OCI-M2 (cell line): Measurements from ENCODE around the gene UBL7.
"Not testable (repeated sequence)": the region's sequence is repeated elsewhere in the genome, so short reads cannot be mapped to it uniquely, and the experiment has no call there.

Experiments
- DNase-seq: peaks from one replicate; lab custom pipeline; 2025; ENCODE audit not compliant: unreplicated experiment; lab: John Stamatoyannopoulos, UW

The UBL7 gene

DNA sequence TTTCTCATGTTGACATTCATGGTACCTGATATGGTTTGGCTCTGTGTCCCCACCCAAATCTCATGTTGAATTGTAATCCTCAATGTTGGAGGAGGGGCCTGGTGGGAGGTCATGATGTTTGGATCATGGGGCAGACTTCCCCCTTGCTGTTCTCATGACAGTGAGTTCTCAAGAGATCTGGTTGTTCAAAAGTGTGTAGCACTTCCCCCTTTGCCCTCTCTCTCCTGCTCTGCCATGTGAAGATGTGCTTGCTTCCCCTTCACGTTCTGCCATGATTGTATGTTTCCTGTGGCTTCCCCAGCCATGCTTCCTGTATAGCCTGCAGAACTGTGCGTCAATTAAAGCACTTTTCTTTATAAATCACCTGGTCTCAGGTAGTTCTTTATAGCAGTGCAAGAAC, 3.3 kb upstream of the UBL7 start:
- DNase-seq, result no peak

DNA sequence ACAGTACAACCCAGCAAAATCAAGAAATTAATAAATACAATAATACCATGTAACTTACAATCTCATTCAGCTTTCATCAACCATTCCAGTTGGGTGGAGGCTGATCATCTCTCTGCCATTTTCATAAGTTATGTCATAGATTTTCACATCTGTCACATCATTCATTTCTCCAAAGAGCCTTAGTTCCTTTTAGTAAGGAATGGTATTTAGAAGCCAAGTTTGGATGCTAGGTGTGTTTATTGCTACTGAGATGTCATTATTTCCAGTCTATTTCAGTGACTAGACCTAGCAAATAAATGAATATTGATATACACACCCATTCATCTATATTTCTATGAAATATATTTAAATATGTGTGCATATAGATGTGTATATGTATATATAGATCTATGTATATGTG, 2.7 kb upstream of the UBL7 start:
- no peak for DNase-seq

DNA sequence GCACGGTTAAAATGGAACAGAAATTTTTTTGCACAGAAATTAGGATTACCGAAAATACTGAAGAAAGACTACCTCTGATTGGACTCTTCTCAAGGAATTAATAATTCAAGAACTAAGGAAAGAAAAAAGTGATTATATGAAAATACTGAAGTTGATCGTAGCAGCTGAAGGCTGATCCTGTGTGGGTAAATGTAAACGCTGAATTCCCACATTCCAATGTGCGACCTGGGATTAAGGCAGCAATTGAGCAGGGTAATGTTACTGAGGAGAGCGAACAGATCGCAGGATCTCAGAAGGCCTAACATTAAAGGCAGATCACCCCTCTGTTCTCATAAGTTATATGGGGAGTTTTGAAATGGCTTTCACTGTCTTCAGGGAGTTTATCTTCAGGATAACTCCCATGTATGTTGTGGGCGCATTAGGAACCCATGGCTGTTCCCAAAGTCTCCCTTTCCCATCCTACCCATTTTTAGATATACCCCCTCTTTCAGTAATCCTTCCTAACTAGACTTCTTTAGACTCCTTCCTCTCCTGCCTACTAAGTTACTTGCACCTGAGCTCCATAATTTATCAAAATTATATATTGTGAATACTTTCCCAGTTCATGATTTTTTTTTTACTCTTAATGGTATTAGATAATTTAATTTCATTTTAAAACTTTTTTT, 1.0 kb upstream of the UBL7 start:
- DNase-seq, result no peak

DNA sequence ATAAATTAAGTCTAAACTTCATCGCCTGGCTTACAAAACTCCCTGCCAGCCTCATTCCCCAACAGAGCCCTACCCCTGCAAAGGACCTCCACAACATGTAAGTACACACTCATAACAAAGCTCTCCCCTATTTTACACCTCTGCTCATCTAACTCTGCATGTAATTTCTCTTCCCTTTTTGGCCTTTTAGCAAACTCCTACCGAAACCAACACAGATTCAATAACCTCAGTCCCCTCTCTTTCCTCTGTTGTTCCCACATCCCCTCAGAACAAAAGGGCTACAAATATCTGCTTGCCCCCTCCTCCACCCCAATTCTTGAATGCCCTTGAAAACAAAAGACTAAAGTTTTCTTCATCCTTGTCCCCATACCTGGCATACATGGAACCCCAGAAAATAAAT, 662 bp downstream of the UBL7 start:
- DNase-seq, result no peak

DNA sequence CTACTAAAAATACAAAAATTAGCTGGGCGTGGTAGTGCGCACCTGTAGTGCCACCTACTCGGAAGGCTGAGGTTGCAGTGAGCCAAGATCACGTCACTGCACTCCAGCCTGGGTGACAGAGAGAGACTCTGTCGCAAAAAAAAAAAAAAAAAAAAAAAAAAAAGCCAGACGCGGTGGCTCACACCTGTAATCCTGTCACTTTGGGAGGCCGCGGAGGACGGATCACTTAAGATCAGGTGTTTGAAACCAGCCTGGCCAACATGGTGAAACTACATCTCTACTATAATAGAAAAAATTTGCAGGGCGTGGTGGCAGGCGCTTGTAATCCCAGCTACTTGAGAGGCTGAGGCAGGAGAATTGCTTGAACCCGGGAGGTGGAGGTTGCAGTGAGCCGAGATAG, 1.2 kb downstream of the UBL7 start:
- DNase-seq, result not testable (repeated sequence)

DNA sequence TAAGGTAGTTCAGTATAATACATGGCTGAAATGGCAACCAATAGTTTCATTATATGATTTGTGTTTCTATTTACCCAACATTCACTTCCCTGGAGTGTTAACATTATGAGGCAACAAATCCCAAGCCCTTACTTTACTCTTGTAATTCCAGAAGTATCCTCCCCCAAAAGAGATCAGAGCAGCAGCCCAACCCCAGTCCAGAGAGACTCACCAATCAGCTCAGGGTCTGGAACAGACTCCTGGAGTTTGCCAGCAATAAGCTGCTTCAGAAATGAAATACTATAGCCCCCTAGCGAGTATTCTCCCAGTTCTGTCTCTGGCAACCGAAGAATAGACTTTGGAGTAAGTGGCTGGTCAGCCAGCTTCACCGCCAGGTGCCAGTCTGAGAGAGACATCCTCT, 2.5 kb downstream of the UBL7 start:
- DNase-seq, result no peak

DNA sequence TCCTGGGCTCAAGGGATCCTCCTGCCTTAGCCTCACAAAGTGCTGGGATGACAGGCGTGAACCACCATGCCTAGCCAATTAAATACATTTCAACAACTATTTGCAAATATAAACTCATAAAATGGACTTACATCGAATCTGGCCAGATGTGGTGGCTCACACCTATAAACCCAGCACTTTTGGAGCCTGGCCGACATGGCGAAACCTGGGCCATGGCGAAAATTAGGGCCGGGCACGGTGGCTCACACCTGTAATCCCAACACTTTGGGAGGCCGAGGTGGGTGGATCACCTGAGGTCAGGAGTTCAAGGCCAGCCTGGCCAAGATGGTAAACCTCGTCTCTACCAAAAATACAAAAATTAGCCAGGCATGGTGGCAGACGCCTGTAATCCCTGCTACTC, 3.9 kb downstream of the UBL7 start:
- DNase-seq, result not testable (repeated sequence)

DNA sequence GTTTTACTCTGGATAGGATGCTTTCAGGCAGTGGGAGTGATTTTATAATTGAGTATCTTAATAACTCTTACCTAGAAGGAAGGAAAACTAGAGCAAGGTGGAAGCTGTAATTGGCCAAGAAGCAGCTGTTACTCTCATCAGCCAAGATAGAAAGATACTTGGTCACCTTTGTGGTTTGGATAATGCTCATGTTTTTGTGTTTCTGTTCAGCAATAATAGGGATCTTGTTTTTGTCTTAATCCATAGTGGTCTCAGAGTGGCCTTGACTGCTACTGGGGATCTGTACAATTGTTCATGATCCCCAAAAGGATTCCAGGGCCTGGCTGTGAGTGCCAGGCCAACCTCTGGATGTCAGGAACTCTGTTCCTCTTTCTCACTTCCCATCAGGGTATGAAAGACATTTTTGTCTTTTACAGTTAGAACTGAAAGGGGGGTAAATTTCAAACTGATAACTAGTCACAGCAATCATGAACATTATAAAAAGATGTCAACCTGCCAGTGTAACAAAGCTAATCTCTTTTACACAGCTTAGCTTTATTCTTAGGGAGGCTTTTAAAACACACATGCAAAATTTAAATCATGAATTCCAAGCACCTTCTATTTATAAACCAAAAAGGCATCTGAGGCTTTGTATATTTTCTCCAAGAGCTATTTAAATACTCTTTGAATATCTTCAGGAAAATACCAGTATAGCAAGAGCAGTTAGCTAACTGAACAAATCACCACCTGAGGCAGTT, 6.0 kb downstream of the UBL7 start:
- DNase-seq, result no peak

DNA sequence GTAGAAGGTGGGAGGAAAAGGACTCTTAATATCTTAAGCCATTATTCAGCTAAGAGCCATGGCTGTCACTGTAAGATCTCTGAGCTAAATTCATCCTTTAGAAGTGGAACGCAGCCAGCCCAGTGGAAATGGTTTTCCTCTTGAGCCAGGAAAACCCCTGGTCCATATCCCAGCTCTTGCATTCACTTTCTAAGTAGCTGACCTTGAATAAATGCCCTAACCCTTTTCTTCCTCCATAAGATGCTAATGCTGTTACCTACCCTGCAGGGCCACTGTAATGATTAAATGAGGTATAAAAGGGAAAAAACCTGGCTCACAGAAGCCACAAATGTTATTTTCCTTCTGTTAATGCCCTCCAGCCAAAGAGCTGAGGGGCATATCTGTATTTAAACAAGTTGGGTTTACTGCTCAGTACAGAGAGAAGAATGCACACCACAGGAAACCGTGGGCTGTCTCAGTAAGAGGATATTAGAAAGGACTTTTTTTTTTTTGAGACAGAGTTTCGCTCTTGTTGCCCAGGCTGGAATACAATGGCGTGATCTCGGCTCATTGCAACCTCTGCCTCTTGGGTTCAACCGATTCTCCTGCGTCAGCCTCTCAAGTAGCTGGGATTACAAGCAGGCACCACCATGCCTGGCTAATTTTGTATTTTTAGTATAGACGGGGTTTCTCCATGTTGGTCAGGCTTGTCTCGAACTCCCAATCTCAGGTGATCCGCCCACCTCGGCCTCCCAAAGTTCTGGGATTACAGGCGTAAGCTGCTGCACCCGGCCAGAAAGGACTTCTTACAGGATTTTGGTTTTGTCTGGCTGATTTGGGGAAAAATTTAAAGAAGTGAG, 6.8 kb downstream of the UBL7 start:
- DNase-seq, result no peak

DNA sequence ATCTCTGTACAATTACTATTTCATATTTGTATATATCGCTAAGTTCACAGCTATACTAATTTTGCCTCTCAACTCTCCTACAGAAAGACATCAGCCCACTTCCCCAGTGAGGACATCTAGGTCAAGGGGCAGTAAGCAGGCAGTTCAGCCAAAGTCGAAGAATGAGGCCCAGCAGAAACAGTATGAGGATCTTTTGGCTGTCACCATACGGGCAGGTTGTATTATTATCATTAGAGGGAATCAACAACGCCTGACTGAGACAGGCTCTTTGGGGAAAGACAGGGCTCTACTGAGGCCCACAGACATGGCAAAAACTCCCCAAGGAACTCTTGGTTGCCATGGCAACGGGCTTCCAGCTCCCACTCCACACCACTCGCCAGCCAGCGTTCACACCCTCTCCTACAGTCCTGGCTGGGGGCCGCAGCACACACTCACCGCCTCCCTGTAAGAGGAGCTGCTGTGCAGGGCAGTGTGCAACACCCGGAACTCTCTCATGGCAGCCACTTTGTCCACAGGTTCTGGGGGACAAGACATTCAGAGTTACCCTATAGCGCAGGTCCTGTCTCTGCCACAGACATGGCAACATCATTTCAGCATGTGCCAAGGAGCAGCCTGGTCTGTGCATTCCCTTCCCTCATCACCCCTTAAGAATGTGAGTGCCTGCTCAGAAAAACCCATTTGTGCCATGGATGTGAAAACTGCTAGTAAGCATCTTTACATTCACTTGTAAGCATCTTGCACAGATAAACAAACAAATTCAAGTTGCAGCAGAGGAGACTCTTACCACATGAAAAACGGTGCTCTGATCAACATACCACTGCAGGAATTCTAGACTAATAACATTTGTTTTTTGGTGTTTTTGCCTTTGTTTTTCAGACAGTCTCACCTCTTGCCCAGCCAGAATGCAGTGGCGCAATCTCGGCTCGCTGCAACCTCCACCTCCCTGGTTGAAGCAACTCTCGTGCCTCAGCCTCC, 8.8 kb downstream of the UBL7 start:
- no peak for DNase-seq

DNA sequence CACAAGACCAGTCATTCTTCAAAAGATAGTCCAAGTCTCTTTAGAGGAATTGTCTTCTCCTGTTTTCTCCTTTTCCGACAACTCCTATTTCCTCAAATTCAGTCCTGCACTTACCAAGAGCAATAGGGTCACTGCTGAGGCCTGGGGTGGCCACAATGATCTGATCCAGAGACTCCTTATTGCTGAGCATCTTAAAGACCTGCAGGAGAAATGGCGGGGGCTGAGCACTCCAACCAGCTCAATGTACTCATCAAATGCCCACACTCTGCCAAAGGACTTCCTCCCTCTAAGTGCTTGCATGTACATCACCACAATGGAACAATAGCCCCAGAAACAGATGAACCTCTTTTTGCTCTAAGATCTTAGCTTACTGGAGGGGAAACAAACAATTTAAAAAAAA, 9.6 kb downstream of the UBL7 start:
- no peak for DNase-seq

DNA sequence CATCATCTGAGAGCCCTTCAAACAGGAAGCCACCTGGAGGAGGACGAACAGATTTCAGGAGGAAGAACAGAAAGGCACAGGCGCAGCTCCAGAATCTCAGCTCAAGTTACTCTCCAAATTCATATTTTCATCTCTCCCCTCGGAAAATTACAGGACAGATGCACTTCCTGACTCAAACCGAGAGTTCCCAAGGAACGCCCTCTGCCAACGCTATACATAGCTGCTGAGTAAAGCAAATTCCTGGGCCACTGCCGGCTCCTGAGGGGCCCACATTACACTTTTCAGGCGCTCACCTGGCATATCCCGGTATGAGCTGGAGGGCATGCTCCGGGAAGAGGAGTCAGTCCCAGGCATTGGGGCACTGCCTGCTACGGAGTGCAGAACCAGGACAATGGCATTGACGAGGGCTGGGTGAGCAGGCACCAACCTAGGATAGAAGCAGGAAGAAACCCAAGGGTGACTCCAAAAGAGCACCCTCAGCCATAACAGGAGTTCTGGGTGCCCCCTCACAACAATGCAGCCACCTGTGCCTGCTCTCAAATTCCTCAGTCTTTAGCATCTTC, 11.2 kb downstream of the UBL7 start:
- DNase-seq, result no peak

DNA sequence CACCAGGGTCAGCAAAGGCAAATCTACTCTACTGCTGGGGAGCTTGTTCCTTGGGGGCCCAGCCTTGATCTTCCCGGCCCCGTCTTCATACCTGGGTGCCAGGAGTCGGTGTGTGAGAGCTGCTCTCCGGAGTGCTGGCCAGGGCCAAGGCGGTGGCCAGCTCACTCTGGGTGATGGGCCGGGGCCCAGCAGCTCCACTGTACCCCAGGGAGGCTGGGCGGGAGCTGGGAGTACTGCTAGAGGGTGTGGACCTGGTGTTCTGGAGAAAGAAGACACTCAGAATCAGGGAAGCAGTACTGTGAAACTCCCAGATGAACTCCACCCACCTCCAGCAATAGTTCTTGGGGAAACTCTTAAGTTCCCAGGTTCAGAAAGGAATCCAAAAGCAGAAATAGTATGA, 11.9 kb downstream of the UBL7 start:
- DNase-seq, result no peak

DNA sequence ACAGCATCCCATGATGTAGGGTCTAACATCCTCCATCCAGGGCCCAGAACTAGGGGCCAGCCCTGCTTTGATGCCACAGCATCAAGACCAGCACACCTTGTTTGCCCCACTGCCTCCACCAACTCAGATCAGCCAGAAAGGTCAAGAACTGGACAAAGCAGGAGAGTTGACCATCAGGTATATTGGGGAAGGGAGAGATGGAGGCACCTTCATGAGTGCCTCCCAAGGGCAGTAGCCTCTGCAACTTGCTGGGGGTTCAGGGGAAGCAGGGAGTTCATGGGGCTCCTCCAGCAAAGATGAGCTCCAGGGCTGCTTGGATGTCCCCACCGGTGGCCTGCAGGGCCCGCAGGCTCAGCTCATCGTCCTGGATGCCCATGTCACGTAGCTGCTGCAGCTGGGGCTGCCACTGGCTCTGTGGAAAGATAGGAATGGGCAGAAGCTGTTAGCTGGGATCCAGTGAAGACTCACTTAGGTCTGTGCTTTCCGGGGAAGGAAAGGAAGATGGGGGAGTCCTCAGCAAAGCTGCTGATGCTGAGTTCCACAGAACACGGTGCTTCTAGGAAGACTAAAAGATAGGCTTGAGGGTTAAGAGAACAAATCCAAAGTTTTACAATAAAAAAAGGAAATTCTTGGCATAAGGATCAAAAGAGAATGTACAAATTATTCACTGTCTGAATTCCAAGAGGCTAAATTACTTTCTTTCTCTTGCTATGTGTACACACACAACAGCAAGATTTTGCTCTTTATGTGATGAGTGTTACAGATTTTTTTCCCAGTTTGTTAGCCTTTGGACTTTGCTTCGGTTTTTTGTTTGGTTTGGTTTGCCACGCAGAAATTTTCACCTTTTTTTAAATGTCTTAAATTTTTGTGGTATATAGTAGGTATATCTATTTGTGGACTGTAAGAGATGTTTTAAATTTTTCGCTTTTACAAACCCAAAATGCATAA, 14.9 kb downstream of the UBL7 start:
- DNase-seq, result no peak

DNA sequence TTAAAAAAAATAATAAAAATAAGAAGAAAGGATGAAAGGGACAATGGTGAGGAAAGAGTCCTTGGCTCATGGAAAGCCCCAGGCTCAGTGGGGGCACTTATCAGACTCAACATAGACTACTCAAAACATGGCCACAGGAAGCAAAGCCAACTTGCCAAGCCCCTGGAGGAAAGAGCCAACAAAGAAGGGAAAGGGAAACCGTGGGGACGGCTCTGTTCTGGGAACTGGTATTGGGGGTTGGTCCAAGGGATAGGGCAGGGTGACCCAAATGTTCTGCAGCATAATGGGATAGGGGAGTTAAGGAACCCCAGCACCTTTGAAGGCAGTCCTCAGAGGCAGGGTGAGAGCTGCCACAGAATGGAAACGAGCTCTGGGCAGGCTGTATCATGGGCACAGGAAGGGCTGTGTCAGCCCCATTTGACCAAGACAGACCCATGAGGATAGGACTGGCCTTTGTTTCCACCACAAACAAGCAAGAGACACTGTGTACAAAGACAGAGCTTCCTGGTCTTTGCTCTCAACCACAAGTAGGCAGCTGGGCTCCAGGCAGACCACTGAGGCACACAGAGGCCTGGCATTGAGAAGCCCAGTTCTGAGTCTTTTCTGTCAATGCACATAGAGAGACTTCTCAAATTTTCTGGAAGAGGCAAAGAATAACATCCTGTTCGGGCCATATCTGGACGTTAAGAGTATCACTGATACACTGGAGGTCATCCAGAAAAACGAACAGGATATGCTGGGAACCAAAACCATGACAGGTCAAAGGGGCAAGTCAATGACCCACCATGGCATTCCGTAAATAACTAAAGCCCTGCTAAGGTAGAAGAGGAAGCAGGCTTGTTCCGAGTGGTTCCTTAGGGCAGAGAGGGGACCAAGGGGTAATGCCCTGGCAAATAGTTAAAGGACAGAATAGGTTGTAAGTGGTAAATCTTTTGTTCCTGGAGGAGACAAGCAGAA, 16.6 kb downstream of the UBL7 start:
- no peak for DNase-seq

DNA sequence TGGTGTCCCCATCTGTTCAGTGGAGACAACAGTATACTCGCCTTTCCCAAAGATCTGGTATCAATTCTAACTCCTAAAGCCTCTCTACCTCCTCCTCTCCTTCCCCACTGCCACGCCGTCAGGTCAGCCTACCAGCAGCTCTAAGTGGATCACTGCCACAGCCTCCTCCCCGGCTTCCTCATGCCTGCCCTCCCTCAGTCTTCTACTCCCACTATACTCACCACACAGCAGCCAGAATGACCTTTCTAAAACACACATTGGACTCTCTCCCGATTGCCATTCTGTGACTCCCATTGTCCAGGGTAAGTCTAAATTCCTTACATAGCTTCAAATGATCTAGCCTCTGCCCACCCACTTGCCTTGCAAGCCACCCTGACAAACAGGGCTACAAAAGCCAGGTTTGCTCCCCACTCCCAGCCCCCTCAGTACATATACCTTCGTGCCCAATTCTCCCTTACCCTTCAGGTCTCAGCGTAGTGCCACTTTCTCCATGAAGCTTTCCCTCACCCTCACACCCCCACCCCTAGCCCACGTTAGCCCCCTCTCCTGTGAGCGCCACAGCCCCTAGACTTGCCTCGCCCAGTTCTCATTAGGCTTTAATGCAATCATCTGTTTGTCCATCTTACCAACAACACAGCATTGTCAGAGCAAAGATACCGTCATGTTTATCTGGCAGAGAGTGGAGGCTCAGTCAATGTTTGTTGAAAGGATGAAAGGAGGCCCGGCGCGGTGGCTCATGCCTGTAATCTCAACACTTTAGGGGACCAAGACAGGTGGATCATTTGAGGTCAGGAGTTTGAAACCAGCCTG, 17.7 kb downstream of the UBL7 start:
- no peak for DNase-seq

DNA sequence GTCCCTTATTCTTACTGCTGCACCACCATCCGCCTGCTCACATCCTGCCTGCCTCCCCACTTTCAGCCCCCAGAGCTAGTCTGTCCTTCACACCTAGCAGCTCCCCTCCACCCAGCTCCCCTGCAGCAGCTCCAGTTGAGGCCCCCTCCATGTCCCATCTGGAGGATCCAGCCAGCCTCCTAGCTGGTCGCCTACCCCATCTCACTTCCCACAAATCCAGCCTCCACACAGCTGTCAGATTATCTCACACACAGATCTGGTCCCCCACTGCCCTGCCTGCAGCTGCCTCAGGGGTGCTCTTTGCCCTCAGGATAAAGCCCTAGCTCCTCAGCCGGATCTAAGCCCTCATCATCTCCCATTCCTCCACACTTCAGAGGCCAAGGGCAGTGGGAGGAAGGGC, 18.4 kb downstream of the UBL7 start:
- no peak for DNase-seq
